HTR-8/SVneo (cell line): ENCODE results near the gene CNKSR3.

Experiments used
- DNase-seq: peaks from one replicate; pipeline ENCODE4 v3.0.0; 2011; ENCODE audit warnings: low spot score, mixed read lengths; ENCODE audit not compliant: insufficient read length
- FAIRE-seq: peaks from 2 replicates; lab custom pipeline; 2011; peaks lifted over from hg19 to GRCh38; lab: Jason Lieb, UNC

CNKSR3 gene

GRCh38 chr6:154361476-154361875, 149.0 kb downstream of the CNKSR3 start:
- DNase-seq (no peak), FAIRE-seq (no peak)

DNA sequence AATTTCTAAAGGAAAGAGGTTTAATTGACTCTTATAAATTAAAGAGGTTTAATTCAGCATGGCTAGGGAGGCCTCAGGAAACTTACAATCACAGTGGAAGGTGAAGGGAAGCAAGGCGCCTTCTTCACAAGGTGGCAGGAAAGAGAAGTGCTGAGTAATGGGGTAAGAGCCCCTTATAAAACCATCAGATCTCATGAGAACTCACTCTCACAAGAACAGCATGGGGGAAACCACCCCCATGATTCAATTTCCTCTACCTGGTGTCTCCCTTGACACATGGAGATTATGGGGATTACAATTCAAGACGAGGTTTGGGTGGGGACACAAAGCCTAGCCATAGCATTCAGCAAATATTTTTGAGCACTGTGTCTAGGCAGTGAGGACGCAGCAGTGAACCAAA, 150.0 kb downstream of the CNKSR3 start:
- FAIRE-seq (no peak), DNase-seq (no peak)

- FAIRE-seq (no peak), DNase-seq (no peak)
Measured at GRCh38 chr6:154359679-154360078, 150.8 kb downstream of the CNKSR3 start.

- DNase-seq, result no peak
- FAIRE-seq, result no peak
Measured at GRCh38 chr6:154359161-154359574, 151.3 kb downstream of the CNKSR3 start.

GRCh38 chr6:154358019-154358545, 152.4 kb downstream of the CNKSR3 start:
- FAIRE-seq (no peak), DNase-seq (no peak)

GRCh38 chr6:154356690-154357089, 153.8 kb downstream of the CNKSR3 start, which contains the start of gene IPCEF1:
IPCEF1 (minus strand) TSS chr6:154356803; CDS start chr6:154265947, 90,856 bp downstream.
- FAIRE-seq (no peak), DNase-seq (no peak)

- no peak for FAIRE-seq
- no peak for DNase-seq
Measured at GRCh38 chr6:154356113-154356512, 154.4 kb downstream of the CNKSR3 start.

DNA sequence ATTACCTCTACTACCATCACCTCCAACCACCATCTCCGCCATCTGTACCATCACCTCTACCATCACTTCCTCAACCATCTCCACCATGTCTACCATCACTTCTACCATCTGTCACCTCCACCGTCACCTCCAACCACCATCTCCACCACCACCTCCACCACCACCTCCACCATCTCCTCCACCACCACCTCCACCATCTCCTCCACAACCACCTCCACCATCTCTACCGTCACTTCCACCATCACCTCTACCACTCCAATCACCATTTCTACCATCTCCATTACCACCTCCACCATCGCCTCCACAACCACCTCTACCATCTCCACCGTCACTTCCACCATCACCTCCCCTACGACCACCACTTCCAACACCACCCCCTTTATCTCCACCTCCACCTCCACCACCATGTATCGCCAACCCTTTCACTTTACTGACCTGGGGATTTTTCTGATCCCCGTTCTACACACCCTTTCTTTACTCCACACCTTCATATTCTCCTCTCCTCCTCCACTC, 156.2 kb downstream of the CNKSR3 start:
- peak; percentile 91 for FAIRE-seq

GRCh38 chr6:154353626-154354025, 156.9 kb downstream of the CNKSR3 start:
- DNase-seq (no peak), FAIRE-seq (no peak)

More for the DNA sequence above, 156.2 kb downstream of the CNKSR3 start:
- no peak for DNase-seq

DNA sequence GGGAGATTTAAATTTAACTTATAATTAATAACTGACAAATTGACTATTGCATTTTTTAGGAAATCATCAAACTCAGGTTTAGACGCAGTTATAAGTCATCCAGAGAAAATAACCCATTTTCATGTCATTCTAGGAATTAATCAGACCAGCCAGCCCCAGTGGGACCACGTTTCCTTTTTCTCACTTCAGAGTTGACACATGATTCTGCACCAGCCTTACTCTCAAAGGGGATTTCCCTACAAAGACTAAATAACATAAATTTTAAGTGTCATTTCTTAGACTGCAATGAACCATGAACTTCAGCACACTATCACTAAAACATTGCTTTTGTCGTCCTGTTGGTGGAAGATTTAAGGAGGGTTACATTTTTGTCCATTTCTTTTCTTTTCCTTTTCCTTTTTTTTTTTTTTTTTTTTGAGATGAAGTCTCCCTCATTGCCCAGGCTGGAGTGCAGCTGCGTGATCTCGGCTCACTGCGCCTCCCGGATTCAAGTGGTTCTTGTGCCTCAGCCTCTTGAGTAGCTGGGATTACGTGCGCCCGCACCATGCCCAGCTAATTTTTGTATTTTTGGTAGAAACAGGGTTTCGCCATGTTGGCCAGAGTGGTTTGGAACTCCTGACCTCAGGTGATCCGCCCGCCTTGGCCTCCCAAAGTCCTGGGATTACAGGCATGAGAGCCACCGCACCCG, 157.4 kb downstream of the CNKSR3 start:
- no peak for FAIRE-seq
- DNase-seq, result no peak

DNA sequence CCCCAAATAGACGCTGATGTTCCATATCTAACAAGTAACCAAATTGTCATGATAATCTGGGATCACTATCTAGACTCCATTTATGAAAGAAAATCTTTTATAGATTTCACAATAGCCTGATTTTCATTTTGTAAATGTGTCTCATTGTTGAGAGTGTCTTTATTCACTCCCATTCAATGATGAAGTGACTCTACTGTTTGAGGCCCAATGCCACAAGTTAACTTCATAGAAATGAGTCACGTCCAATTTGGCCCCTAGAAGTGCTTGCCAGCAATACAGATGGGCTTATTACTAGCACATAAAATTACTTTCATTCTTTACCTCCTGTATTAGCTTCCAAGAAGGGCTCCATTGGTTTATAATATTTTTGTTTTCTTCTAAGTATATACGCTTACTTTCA, 160.2 kb downstream of the CNKSR3 start:
- DNase-seq (no peak), FAIRE-seq (no peak)

GRCh38 chr6:154347981-154348380, 162.5 kb downstream of the CNKSR3 start:
- no peak for FAIRE-seq
- DNase-seq, result no peak

DNA sequence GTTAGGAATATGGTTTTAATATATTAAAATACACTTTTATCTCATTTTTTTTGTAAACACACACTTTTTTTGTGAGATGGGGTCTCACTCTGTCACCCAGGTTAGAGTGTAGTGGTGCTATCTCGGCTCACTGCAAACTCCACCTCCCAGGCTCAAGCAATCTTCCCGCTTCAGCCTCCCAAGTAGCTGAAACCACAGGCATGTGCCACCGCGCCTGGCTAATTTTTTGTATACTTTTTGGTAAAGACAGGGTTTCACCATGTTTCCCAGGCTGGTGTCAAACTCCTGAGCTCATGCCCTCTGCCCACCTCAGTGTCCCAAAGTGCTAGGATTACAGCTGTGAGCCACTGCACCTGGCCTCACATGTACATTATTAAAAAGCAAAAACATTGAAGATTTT, 164.7 kb downstream of the CNKSR3 start:
- DNase-seq (no peak), FAIRE-seq (no peak)

DNA sequence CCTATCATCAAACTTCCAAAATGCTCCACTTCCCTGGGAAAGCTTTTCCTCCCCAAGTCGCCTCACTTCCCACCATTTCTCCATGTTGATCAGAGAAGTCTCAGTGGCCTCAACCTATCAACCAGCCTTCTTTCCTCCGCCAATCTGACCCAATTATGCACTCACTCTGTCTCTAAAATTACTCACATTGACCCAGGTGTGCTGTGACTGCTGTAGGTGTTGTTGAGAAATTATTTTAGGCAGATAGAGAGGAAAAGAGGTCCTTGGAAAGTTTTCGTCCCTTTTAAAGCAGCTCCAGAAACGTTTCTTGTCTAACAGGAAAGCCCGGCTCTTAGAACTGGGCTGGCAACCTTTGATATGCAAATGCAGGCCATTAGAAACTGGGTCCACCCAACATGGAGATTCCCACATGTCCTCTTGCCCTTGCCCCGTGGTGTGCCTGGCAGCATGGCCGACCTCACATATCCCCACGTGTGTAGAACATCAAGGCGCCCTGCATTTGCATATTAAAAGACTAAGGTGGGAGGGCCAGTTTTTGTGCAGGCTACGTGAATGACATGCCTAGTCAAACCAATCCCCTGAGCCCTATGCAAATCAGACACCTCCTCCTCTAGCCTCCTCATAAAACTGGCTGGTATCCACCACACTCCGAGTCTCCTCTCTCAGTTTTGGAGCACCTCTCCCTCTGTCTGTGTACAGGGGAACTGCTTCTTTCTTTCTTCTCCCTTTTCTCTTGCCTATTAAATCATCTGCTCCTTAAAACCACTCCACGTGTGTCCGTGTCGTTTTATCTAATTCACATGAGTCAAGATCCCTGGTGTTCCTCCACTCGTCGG, 166.8 kb downstream of the CNKSR3 start:
- no peak for DNase-seq
- FAIRE-seq, result no peak

DNA sequence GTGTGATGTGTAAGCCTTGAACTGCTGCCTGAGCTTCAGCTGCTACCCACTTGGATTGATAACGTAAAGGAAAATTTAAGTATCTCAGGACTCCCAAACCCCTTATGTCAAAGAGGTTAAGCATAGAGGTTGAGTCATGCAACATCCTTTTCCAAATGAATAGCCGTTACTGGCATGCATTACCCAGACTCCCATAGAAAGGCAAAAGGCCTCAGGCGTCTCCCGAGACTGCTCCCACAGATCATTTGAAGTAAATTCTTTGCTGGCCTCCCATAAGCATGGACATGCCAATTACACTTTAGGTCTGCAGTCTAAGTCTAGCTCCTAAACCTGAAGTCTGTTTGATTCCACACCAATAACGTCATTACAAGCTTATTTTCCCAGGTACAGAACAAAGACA, 168.6 kb downstream of the CNKSR3 start:
- DNase-seq, result peak; percentile 33
- peak; percentile 42 for FAIRE-seq

DNA sequence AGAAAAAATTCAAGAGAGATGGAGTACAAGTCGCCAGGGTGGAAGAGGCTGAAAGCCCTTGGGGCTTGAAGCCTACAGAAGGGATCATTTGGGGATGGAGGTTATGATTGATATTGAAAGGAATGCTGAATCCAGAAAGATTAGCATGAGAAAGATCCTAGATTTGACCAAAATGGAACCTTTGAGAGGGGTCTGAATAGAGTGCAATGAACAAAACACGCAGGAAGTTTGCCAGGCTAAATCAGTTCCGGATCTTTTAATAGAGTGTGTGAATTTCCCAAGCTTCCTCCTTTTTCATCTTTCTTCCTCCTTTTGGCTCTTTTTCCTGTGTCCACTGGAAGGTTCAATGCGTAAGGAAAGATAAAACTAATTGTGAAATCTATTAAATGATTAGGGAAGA, 169.1 kb downstream of the CNKSR3 start:
- FAIRE-seq, result no peak
- no peak for DNase-seq
